ENCODE data around the gene P2RY4.
"Not testable (repeated sequence)": the region's sequence is repeated elsewhere in the genome, so short reads cannot be mapped to it uniquely, and the experiment has no call there.

Gene P2RY4

GRCh38 chrX:70247252-70247651 lies 12.8 kb downstream of the P2RY4 start:
- DNase-seq (ENCODE audit: low spot score), result no peak
- no peak for TF ChIP-seq CTCF (conservative IDR thresholded peaks at IDR 0.05; ENCODE audit: low read depth)
- no peak overlapping the region for H3K27ac ChIP-seq
- POLR2A ChIA-PET (ENCODE audit: low non-redundant PET), result no interaction called here
- CTCF ChIA-PET, result no interaction called here

- H3K27ac ChIP-seq, result no peak overlapping the region
- ChIA-PET POLR2A (ENCODE audit: low non-redundant PET) (no interaction called here), CTCF (no interaction called here)
- TF ChIP-seq CTCF (conservative IDR thresholded peaks at IDR 0.05; ENCODE audit: low read depth), result no peak
- no peak for DNase-seq (ENCODE audit: low spot score)
These were observed 15.1 kb downstream of the P2RY4 start for GRCh38 chrX:70244881-70245280.

- H3K27ac ChIP-seq; DNase-seq (ENCODE audit: low spot score); POLR2A ChIA-PET (ENCODE audit: low non-redundant PET); CTCF ChIA-PET: not testable (repeated sequence)
These were observed 16.4 kb downstream of the P2RY4 start for GRCh38 chrX:70243601-70244000.

GRCh38 chrX:70241501-70241900 lies 18.5 kb downstream of the P2RY4 start:
- no peak overlapping the region for H3K27ac ChIP-seq
- DNase-seq (ENCODE audit: low spot score), result no peak
- ChIA-PET POLR2A (ENCODE audit: low non-redundant PET) (no interaction called here), CTCF (no interaction called here)
- no peak for TF ChIP-seq CTCF (conservative IDR thresholded peaks at IDR 0.05; ENCODE audit: low read depth)

GRCh38 chrX:70240751-70241150 lies 19.3 kb downstream of the P2RY4 start:
- DNase-seq (ENCODE audit: low spot score), result no peak
- ChIA-PET CTCF (no interaction called here), POLR2A (ENCODE audit: low non-redundant PET) (no interaction called here)
- TF ChIP-seq CTCF (conservative IDR thresholded peaks at IDR 0.05; ENCODE audit: low read depth), result no peak
- no peak overlapping the region for H3K27ac ChIP-seq

- POLR2A ChIA-PET (ENCODE audit: low non-redundant PET), result no interaction called here
- CTCF ChIA-PET, result interaction anchor here (0.9 kb wide), 1 partner anchor 196 kb away, joined by 4 read pairs; no protein-coding TSS in a partner anchor
- TF ChIP-seq CTCF (conservative IDR thresholded peaks at IDR 0.05; ENCODE audit: low read depth), result no peak
- no peak within 1 kb of the TSS for H3K27ac ChIP-seq
- no peak for DNase-seq (ENCODE audit: low spot score)
These were observed 25.6 kb downstream of the P2RY4 start, which contains the start of gene AWAT1 for GRCh38 chrX:70234355-70234754. TSS of gene AWAT1 (plus strand) at chrX:70234655. CDS start at chrX:70234696, 41 bp downstream.

GRCh38 chrX:70231666-70232065 lies 28.3 kb downstream of the P2RY4 start:
- DNase-seq (ENCODE audit: low spot score), result no peak
- ChIA-PET POLR2A (ENCODE audit: low non-redundant PET) (no interaction called here), CTCF (no interaction called here)
- no peak for TF ChIP-seq CTCF (conservative IDR thresholded peaks at IDR 0.05; ENCODE audit: low read depth)
- no peak overlapping the region for H3K27ac ChIP-seq

Measured in RWPE1 (cell line).